ENCODE data around the gene TRIM7.
"Not testable (repeated sequence)": the region's sequence is repeated elsewhere in the genome, so short reads cannot be mapped to it uniquely, and the experiment has no call there.

Gene TRIM7

GRCh38 chr5:181171782-181172181 lies 33.2 kb downstream of the TRIM7 start:
- no peak for DNase-seq (ENCODE audit: low read depth)
- no peak overlapping the region for H3K4me3 ChIP-seq (ENCODE audit: low read depth, low read length)
- TF ChIP-seq POLR2A (IDR thresholded peaks at IDR 0.05; ENCODE audit: extremely low read depth, insufficient read length): no peak
- TF ChIP-seq MYC (IDR thresholded peaks at IDR 0.05; ENCODE audit: low read depth, low read length): no peak
- TF ChIP-seq CTCF (IDR thresholded peaks at IDR 0.05; ENCODE audit: low read depth, low read length): no peak
- TF ChIP-seq MAX (IDR thresholded peaks at IDR 0.05; ENCODE audit: low read depth, low read length): no peak

- H3K4me3 ChIP-seq (ENCODE audit: low read depth, low read length): no peak overlapping the region
- DNase-seq (ENCODE audit: low read depth): peak; percentile 40
- TF ChIP-seq POLR2A (IDR thresholded peaks at IDR 0.05; ENCODE audit: extremely low read depth, insufficient read length) (no peak), MAX (IDR thresholded peaks at IDR 0.05; ENCODE audit: low read depth, low read length) (no peak), CTCF (IDR thresholded peaks at IDR 0.05; ENCODE audit: low read depth, low read length) (no peak), MYC (IDR thresholded peaks at IDR 0.05; ENCODE audit: low read depth, low read length) (no peak)
These were observed 34.0 kb downstream of the TRIM7 start for GRCh38 chr5:181170996-181171395.

- no peak overlapping the region for H3K4me3 ChIP-seq (ENCODE audit: low read depth, low read length)
- TF ChIP-seq CTCF (IDR thresholded peaks at IDR 0.05; ENCODE audit: low read depth, low read length): no peak
- TF ChIP-seq POLR2A (IDR thresholded peaks at IDR 0.05; ENCODE audit: extremely low read depth, insufficient read length): no peak
- no peak for TF ChIP-seq MYC (IDR thresholded peaks at IDR 0.05; ENCODE audit: low read depth, low read length)
- TF ChIP-seq MAX (IDR thresholded peaks at IDR 0.05; ENCODE audit: low read depth, low read length): no peak
- DNase-seq (ENCODE audit: low read depth): peak; percentile 49
These were observed 34.7 kb downstream of the TRIM7 start for GRCh38 chr5:181170237-181170825.

- not testable (repeated sequence) for H3K4me3 ChIP-seq (ENCODE audit: low read depth, low read length)
- peak; percentile 88 for DNase-seq (ENCODE audit: low read depth)
These were observed 35.3 kb downstream of the TRIM7 start for GRCh38 chr5:181169459-181170236.

GRCh38 chr5:181168595-181169118 lies 36.3 kb downstream of the TRIM7 start:
- TF ChIP-seq MYC (IDR thresholded peaks at IDR 0.05; ENCODE audit: low read depth, low read length) (no peak), CTCF (IDR thresholded peaks at IDR 0.05; ENCODE audit: low read depth, low read length) (no peak), POLR2A (IDR thresholded peaks at IDR 0.05; ENCODE audit: extremely low read depth, insufficient read length) (no peak), MAX (IDR thresholded peaks at IDR 0.05; ENCODE audit: low read depth, low read length) (no peak)
- no peak for DNase-seq (ENCODE audit: low read depth)
- no peak overlapping the region for H3K4me3 ChIP-seq (ENCODE audit: low read depth, low read length)

GRCh38 chr5:181167814-181168488 lies 37.0 kb downstream of the TRIM7 start:
- H3K4me3 ChIP-seq (ENCODE audit: low read depth, low read length): no peak overlapping the region
- peak; percentile 66 for DNase-seq (ENCODE audit: low read depth)
- TF ChIP-seq MYC (IDR thresholded peaks at IDR 0.05; ENCODE audit: low read depth, low read length) (no peak), CTCF (IDR thresholded peaks at IDR 0.05; ENCODE audit: low read depth, low read length) (peak; percentile 53), MAX (IDR thresholded peaks at IDR 0.05; ENCODE audit: low read depth, low read length) (no peak)

Data from NB4 (cell line).